ENCODE measurements around the gene C12orf60. TPM values are rescaled to one million over a fixed set of nuclear protein-coding genes. Genes with fewer than 3 reads are reported as not detected.
"Not testable (repeated sequence)": the region's sequence is repeated elsewhere in the genome, so short reads cannot be mapped to it uniquely, and the experiment has no call there.

C12orf60 gene
- total RNA-seq, 1 experiment from 2014 or later, result 1.9 TPM

- Mint-ChIP-seq H3K4me3 (no peak overlapping the region), H3K27ac (no peak overlapping the region), H3K36me3 (ENCODE audit: insufficient read depth in 1 of 3, low read depth in 3 of 3) (peaks cover 19 to 20% (median 20%) of the 10 kb centered on the region in 3 experiments), H3K9me3 (peaks cover 14 to 20% of the 10 kb centered on the region in 2 experiments; a peak in 4 of 5 replicates), H3K27me3 (ENCODE audit: low read depth) (no peaks in the 10 kb centered on the region), H3K4me1 (peaks cover 5 to 12% of the 10 kb centered on the region in 2 experiments; a peak in 3 of 4 replicates)
- Histone ChIP-seq H2BK12ac (ENCODE audit: insufficient read length, low read depth, low read length) (no peak overlapping the region), H3K9me3 (ENCODE audit: control insufficient read depth, low read depth, low read length) (no peaks in the 10 kb centered on the region), H4K8ac (replicated peaks; ENCODE audit: insufficient read length, low read depth, low read length) (no peak overlapping the region), H2AFZ (ENCODE audit: low read length) (no peak overlapping the region), H2BK5ac (ENCODE audit: insufficient read length, low read length) (no peak overlapping the region), H3K79me1 (ENCODE audit: insufficient read depth, low read depth, low read length, poor library complexity, severe bottlenecking) (no peaks in the 10 kb centered on the region), H3K23me2 (ENCODE audit: insufficient read length, low read depth, low read length, poor library complexity, severe bottlenecking) (no peaks in the 10 kb centered on the region), H3T11ph (ENCODE audit: low read length) (no peak overlapping the region), H3K27me3 (ENCODE audit: insufficient read depth, low read length) (no peaks in the 10 kb centered on the region), H4K5ac (ENCODE audit: insufficient read length, low read depth, low read length) (no peak overlapping the region), H2BK15ac (ENCODE audit: low read depth, low read length) (no peak overlapping the region), H3K79me2 (ENCODE audit: insufficient read depth, low read length) (no peaks in the 10 kb centered on the region), H3K9ac (ENCODE audit: extremely low read depth, insufficient read length, low read length) (no peak overlapping the region), H4K91ac (ENCODE audit: insufficient read length, low read depth, low read length) (no peak overlapping the region), H3K18ac (ENCODE audit: insufficient read length, low read depth, low read length) (no peak overlapping the region), H3K4me1 (ENCODE audit: insufficient read depth, low read length) (peaks cover 2% of the 10 kb centered on the region; the same call in 1 of the 2 replicates), H3K56ac (ENCODE audit: insufficient read length, low read depth, low read length) (no peak overlapping the region), H3K4me2 (ENCODE audit: insufficient read depth, insufficient read length, low read length) (no peak overlapping the region), H3K27ac (ENCODE audit: insufficient read length, low read depth, low read length) (no peak overlapping the region), H3K14ac (ENCODE audit: insufficient read depth, low read length) (no peak overlapping the region), H2BK120ac (ENCODE audit: low read depth, low read length, poor library complexity, severe bottlenecking) (no peak overlapping the region), H3K23ac (ENCODE audit: insufficient read length, low read depth, low read length) (no peak overlapping the region), H3K4ac (ENCODE audit: low read depth, low read length) (no peak overlapping the region), H4K20me1 (ENCODE audit: control insufficient read depth, insufficient read depth, insufficient read length) (no peaks in the 10 kb centered on the region), H2AK5ac (ENCODE audit: insufficient read length, low read length) (no peak overlapping the region), H2BK20ac (ENCODE audit: low read depth, low read length, poor library complexity, severe bottlenecking) (no peak overlapping the region)
- TF ChIP-seq, protein P1, sequence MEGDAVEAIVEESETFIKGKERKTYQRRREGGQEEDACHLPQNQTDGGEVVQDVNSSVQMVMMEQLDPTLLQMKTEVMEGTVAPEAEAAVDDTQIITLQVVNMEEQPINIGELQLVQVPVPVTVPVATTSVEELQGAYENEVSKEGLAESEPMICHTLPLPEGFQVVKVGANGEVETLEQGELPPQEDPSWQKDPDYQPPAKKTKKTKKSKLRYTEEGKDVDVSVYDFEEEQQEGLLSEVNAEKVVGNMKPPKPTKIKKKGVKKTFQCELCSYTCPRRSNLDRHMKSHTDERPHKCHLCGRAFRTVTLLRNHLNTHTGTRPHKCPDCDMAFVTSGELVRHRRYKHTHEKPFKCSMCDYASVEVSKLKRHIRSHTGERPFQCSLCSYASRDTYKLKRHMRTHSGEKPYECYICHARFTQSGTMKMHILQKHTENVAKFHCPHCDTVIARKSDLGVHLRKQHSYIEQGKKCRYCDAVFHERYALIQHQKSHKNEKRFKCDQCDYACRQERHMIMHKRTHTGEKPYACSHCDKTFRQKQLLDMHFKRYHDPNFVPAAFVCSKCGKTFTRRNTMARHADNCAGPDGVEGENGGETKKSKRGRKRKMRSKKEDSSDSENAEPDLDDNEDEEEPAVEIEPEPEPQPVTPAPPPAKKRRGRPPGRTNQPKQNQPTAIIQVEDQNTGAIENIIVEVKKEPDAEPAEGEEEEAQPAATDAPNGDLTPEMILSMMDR (conservative IDR thresholded peaks at IDR 0.05), result peak; percentile 75; the same call in 2 of the 3 replicates
- no CpG with 5 or more reads among the region's 17 CpGs for WGBS (ENCODE audit: extremely low coverage, insufficient read length, low lambda C conversion rate)
- DNase-seq, result peak; percentile 77
These were observed 46.9 kb upstream of the C12orf60 start for GRCh38 chr12:14756334-14757143.

DNA sequence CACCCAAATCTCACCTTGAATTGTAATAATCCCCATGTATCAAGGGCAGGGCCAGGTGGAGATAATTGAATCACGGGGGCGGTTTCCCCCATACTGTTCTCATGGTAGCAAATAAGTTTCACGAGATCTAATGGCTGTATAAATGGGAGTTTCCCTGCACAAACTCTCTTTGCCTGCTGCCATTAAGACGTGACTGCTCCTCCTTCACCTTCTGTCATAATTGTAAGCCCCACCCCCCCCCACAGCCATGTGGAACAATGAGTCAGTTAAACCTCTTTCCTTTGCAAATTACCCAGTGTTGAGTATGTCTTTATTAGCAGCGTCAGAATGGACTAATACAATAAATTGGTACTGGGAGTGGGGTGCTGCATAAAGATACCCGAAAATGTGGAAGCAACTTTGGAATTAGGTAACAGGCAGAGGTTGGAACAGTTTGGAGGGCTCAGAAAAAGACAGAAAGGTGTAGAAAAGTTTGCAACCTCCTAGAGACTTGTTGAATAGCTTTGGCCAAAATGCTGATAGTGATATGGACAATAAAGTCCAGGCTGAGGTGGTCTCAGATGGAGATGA is 43.7 kb upstream of the C12orf60 start:
- H3K79me1 ChIP-seq (ENCODE audit: insufficient read depth, low read depth, low read length, poor library complexity, severe bottlenecking); H2BK120ac ChIP-seq (ENCODE audit: low read depth, low read length, poor library complexity, severe bottlenecking): not testable (repeated sequence)
- peaks cover 24 to 25% (median 25%) of the 10 kb centered on the region in 3 experiments for H3K36me3 Mint-ChIP-seq (ENCODE audit: insufficient read depth in 1 of 3, low read depth in 3 of 3)

More for the DNA sequence above, 43.7 kb upstream of the C12orf60 start:
- not testable (repeated sequence) for H3K9ac ChIP-seq (ENCODE audit: extremely low read depth, insufficient read length, low read length); H3K56ac ChIP-seq (ENCODE audit: insufficient read length, low read depth, low read length); H2BK20ac ChIP-seq (ENCODE audit: low read depth, low read length, poor library complexity, severe bottlenecking); H3K27me3 ChIP-seq (ENCODE audit: insufficient read depth, low read length); H3K4ac ChIP-seq (ENCODE audit: low read depth, low read length); H3K23me2 ChIP-seq (ENCODE audit: insufficient read length, low read depth, low read length, poor library complexity, severe bottlenecking); H3K27me3 Mint-ChIP-seq (ENCODE audit: low read depth); H3K4me1 ChIP-seq (ENCODE audit: insufficient read depth, low read length); H4K20me1 ChIP-seq (ENCODE audit: control insufficient read depth, insufficient read depth, insufficient read length); H3K9me3 ChIP-seq (ENCODE audit: control insufficient read depth, low read depth, low read length); DNase-seq; H3K27ac Mint-ChIP-seq; H4K5ac ChIP-seq (ENCODE audit: insufficient read length, low read depth, low read length); H3T11ph ChIP-seq (ENCODE audit: low read length); H2BK15ac ChIP-seq (ENCODE audit: low read depth, low read length); H3K79me2 ChIP-seq (ENCODE audit: insufficient read depth, low read length); H2AFZ ChIP-seq (ENCODE audit: low read length); H3K4me3 Mint-ChIP-seq; H2AK5ac ChIP-seq (ENCODE audit: insufficient read length, low read length); H2BK5ac ChIP-seq (ENCODE audit: insufficient read length, low read length); H3K27ac ChIP-seq (ENCODE audit: insufficient read length, low read depth, low read length); H3K14ac ChIP-seq (ENCODE audit: insufficient read depth, low read length); H3K18ac ChIP-seq (ENCODE audit: insufficient read length, low read depth, low read length); H2BK12ac ChIP-seq (ENCODE audit: insufficient read length, low read depth, low read length); H4K91ac ChIP-seq (ENCODE audit: insufficient read length, low read depth, low read length); H3K4me2 ChIP-seq (ENCODE audit: insufficient read depth, insufficient read length, low read length); H3K23ac ChIP-seq (ENCODE audit: insufficient read length, low read depth, low read length); H4K8ac ChIP-seq (replicated peaks; ENCODE audit: insufficient read length, low read depth, low read length)
- H3K4me1 Mint-ChIP-seq, result peaks cover 5 to 12% of the 10 kb centered on the region in 2 experiments; a peak in 3 of 4 replicates
- no CpG with 5 or more reads among the region's 6 CpGs for WGBS (ENCODE audit: extremely low coverage, insufficient read length, low lambda C conversion rate)
- H3K9me3 Mint-ChIP-seq, result peaks cover 14 to 23% of the 10 kb centered on the region in 2 experiments; a peak in 4 of 5 replicates
